Activated CD4-positive, alpha-beta T cell treated with anti-CD3 and anti-CD28 coated beads, Interleukin-2, amount 50 U/mL, for 16 hours (primary cell): ENCODE results near the gene HINT3.
"Not testable (repeated sequence)": the region's sequence is repeated elsewhere in the genome, so short reads cannot be mapped to it uniquely, and the experiment has no call there.

ENCODE experiments used
- DNase-seq: peaks from one replicate; pipeline ENCODE4 v3.0.0-alpha.2; 2020

HINT3 gene

DNA sequence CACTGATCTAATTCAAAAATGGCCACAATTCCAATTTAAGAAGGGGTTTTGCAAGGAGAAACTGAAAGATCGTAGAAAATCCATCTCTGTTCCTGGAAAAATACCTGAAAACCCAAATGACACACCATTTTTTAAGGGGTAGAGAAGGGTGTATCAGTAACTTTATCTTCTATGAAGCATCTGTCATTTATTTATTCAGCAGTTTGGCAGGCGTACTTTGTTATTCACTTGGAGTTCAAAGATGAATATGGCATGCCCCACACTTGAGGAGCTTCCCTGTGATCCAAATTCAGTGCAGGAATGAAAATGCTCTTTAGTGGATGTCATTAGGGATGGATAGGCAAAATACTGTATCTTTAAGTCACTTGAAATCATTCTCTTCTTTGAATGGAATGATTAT is 7.2 kb downstream of the HINT3 start:
- no peak for DNase-seq

DNA sequence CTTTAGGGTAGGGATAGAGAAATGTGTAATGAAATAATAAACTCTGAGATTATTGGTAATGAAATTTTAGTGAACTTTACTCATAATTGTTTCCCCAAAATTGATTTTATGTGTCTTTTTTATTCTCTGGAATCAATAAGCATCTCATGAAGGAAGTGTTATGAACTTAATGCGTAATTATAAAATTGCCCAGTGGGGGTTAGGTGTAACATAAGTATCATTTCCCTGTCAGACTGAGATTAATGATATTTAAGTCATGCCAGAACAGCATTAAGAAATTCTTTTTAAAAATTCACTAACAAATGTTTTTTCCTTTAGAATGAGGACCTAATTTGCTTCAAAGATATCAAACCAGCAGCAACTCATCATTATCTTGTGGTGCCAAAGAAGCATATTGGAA is 10.0 kb downstream of the HINT3 start:
- no peak for DNase-seq

DNA sequence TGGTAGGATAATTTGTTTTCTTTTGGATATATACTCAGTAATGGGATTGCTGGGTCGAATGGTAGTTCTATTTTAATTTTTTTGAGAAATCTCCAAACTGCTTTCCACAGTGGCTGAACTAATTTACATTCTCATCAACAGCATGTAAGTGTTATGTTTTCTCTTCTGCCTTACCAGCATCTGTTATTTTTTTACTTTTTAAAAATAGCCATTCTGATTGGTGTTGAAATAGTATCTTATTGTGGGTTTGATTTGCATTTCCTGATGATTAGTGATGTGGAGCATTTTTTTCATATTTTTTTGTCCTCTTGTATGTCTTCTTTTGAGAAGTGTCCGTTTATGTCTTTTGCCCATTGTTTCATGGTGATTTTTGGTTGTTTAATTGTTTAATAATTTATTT is 11.9 kb downstream of the HINT3 start:
- DNase-seq, result no peak

DNA sequence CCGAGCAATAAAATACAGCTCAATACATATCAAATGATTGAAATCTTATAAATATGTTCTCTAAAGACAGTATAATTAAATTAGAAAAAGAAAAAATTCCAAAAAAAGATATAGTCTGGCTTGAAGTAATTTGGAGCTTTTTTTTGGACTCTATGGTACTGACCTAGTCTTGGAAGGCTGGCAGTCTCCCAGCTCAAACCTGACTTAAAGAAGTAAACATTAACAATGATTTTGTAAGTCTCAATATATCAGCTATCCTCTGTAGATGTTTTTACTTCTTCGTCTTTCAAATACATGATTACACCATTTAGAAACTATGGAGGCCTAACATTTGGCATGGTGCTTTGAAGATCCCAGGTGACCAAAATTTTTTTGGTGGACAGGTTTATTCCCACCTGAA is 14.2 kb downstream of the HINT3 start:
- DNase-seq, result no peak

DNA sequence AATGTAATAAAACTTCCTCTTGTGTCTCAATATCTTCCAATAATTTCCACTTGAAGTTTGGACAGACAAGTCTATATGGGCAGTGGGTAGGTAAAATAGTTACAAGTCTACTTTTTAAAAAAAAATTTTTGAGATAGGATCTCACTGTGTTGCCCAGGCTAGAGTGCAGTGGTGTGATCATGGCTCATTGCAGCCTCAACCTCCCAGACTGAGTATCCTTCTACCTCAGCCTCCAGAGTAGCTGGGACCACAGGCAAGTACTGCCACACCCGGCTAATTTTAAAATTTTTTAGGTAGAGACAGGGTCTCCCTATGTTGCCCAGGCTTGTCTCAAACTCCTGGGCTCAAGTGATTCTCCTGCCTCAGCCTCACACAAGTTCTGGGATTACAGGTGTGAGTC is 15.9 kb downstream of the HINT3 start:
- DNase-seq, result not testable (repeated sequence)

DNA sequence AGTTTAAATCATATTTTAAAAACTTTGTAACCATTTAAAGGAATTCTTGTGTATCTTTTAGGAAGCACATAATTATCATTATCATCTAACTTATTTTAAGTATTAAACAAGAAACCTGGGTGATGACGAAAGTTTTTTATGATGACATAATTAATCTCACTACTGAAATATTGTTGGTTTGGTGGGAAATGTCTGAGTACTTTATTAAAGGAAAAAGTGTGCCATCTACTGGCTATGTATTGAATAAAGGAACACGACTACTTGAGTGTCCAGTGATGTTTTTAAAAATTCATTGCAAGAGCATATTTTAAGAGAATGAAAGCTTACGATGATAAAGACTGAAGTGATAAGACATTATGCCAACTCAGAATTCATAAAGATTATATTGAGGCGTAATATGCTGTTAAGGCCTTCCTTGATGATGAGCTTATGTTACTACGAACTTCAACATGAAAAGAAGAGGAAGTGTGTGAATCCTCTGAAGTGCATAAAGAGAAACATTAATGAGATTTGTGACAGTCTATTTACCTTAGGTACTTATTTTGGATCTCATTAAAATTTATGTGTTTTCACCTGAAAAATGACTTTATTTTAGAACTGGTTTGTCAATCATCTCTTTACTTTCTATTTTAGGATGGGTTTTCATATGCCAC is 17.8 kb downstream of the HINT3 start:
- DNase-seq, result peak; percentile 60

DNA sequence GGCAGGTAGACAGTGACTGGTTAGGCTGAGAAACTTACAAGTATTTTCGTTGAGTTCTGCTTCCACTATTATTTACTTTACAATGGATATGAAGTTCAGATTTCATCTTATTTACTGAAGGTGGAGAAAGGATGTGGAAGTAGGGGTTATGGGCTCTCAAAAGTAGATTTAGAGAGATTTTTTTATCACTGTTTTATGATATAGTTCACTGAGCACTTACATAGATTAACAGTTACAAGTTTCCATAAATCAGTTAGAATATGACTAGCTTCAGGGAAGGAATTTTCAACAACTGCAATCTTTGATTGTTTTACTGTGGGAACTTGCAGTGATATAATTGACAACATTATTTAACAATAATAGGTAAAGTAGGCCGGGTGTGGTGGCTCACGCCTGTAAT is 22.5 kb downstream of the HINT3 start:
- no peak for DNase-seq

DNA sequence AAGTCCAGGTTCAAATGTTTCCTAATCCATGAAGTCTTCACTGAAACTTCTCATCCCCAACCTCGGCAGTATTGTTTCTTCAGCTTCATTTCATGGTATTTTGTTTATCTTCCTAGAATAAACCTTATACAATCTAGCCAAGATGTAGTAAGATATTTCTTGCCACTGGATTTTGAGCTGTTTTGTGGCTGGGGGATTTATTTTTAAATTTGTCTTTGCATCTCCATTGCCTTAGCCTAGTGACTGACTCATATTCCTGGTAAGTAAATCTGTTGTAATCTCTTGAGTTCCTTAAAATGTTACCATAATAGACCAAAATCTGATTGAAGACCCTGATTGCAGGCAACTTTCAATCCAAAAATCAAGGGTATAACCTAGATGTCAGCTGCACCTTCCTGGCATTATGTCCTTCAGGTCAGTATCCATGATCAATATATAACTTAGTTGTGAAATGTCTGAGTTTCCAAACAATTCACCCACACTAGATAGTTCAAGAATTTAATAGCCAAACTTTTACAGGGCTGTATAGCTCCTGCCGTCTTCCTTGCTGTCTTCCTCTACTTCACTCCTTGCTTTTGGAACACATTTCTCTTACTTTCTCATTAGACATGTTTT is 25.1 kb downstream of the HINT3 start:
- DNase-seq, result no peak

DNA sequence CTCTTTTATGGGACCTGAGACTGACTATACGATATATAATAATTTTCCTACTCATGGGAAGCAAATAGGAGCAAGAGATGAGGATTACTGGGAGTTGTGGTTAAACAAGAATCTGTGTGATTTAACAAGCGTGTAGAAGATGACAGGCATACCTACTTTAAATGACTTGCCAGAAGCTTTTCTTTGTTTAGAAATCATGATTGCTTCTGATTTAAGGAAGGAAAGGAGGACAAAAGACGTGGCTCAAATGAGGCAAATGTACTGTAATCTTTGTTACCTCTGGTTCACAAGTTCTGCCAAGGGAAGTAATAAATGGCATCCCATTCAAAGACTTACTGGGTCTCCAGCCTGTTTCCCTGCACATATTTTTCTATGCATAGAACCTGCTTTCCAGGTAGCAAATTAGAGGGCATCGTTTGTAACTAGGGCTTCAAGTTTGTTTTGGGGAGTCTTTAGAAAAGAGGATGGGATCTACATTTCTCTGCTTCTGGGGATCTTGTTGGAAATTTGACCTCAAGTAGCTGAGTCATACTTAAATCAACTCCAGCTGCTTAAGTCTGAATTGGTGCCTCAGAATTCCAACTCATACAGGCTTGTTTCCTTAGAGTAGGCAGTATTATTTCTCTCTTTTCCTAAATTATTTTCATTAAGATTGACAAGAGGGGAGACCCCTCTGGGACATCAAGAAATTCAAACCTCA is 26.8 kb downstream of the HINT3 start:
- no peak for DNase-seq

DNA sequence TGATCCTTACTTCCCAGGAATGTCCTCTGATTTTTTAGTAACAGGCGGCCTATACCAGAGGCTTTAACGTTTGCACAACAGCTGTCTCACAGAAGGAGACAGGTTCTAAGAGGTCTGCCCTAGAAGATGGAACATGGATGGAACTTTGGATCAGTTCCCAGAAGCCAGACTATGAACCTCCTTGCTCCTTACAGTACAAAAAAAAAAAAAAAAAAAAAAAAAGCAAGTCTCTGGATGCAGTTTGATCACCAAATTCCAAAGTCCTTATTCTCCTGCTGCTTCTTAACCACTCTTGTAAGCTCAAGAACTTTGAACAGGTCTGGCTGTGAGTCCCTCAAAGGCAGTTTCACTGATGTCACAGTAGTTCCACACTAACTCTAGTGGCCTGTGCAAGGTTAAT is 27.7 kb downstream of the HINT3 start:
- DNase-seq, result no peak

DNA sequence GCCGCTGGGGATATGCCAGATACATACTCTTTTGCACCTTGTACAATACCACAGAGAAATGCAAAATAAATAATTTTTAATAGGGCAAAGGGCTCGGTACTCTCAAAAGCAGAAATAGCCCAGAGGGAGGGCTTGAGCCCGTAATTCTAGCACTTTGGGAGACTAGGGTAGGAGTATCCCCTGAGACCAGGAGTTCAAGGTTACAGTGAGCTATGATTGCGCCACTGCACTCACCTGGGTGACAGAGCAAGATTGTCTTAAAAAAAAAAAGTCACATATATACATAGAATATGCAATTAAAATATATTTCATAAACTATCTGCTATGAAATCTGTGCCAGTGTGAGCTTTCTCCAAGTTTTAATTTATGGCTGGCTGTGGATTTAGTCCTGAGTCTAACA is 29.0 kb downstream of the HINT3 start:
- no peak for DNase-seq

DNA sequence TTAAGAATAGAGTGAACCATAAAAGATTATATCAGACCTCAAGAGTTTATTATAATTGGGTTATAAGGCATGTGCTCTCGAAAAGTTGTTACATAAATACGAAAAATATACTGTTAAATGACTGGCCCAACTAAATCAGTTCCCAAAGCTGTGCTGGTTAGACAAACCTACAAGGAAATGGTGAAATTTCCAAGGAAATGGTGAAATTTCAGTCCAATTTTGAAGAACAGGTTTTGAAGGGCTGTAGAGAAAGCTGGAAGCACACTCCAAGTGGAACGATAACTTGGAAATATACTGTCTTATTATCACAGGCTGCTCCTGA is 29.4 kb downstream of the HINT3 start:
- DNase-seq, result no peak

DNA sequence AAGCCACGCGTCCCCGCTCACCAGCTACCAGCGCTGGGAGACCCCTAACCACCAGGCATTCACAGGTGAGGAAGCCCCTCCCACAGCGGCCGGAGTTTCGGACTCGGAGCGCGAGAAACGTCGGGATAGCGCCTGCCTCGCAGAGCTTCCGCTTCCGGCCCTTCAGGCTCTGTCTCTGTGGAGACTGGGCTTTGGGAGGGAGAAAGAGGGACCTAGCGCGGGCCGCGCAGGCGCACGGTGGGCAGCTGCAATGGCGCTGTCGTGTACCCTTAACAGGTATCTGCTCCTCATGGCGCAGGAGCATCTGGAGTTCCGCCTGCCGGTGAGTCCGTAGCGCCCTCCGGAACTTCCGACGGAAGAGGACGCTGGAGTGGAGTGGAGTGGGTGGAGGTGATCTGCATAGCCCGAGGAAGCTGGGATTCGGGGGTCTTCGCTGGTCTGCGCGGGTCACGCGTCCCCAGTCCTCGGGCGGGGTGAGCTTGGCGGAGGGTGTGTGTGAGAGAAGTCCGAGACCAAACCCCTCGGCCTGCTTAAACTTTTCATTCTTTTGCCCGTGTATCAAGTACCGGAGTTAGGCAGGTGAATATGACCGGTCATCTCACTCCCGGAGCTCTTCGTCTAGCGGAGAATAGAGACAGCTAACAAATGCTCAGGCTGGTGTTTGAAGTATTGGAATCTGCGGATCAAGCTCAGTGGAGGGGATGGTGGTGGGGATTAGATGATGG is 29.9 kb downstream of the HINT3 start, which contains the start of gene TRMT11:
TRMT11 (plus strand) TSS at position 240 of the 725 bp plus-strand sequence; CDS start at position 251, 11 bp downstream.
- DNase-seq, result peak; percentile 91

DNA sequence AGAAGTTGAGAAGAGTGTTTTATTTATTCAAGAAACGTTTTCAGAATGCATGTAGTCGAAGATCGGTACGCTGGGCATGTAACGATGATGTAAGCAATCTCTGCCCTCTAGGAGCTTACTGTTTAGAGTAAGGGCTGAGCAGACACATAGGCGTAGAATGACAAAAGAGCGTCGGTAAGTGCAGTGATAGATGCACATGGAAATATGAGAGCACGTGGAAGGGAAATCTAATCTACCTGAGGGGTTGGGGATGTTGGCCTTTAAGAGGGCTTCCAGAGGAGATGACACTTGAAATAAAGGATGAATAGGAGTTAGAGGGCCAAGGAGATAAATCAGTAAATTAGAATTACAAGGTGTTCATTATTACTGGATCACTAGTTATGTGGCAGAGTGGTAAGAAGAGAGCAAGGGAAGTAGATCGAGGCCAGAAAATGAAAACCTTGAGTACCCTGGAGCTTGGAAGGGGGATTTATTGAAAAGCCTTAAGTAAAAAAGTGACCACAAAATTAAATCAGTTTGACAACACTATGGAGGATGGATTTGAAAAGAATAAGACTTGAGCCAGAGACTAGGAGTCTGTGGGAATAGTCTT is 30.6 kb downstream of the HINT3 start:
- DNase-seq, result peak; percentile 28

DNA sequence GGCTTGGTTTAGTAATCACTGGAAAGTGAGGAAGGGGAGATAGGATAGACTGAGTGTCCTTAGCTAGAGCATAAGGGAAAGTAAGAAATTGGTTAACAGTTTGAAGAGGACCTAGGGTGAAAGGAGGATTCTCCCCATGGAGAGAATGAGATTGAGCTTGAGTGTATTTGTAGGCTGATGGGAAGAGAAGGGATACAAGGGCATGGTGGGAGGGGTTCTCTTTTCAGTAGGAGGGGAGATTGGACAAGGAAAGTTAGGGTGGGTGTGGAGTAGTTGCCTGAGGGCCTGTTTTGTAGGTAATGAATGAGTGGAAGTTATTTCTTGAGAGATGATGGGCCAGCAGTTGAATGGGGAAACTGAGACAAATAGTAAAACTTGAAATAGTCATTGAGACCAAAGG is 31.7 kb downstream of the HINT3 start:
- no peak for DNase-seq

DNA sequence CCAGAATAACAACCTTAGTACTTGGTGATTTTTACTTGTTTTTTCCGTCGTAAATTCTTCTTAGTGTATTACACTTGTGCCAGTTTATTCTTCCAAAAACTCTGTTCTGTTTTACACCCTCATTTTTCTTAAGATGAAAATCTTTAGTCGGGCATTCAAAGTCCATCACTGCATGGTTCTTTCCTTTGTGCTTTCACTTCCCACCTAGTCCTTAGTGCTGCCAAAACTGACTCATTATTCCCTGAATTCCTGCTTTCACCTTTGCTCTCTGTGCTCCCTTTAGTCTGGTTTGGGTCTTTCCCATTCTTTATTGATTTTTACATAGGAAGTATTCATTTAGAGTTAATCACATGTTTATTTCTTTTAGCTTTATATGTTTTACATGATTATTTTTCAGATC is 33.1 kb downstream of the HINT3 start:
- DNase-seq, result no peak

DNA sequence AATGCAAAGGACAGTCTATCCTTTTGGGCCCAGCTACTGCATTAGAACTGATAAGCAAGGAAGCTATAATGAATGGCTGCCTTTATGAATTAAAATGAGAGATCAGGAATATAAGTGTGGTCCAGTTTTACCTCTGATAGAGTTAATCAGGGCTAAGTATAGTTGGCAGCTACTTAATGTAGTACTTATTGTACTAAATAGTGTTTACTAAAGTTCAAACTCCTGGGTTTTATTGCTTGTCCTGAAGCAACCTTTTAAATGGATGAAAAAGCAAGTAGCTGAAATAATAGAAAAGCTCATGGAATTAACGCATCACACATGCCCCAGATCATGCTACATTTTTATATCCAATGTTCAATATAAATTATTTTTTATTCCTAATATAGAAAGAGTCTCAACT is 35.1 kb downstream of the HINT3 start:
- DNase-seq, result no peak

DNA sequence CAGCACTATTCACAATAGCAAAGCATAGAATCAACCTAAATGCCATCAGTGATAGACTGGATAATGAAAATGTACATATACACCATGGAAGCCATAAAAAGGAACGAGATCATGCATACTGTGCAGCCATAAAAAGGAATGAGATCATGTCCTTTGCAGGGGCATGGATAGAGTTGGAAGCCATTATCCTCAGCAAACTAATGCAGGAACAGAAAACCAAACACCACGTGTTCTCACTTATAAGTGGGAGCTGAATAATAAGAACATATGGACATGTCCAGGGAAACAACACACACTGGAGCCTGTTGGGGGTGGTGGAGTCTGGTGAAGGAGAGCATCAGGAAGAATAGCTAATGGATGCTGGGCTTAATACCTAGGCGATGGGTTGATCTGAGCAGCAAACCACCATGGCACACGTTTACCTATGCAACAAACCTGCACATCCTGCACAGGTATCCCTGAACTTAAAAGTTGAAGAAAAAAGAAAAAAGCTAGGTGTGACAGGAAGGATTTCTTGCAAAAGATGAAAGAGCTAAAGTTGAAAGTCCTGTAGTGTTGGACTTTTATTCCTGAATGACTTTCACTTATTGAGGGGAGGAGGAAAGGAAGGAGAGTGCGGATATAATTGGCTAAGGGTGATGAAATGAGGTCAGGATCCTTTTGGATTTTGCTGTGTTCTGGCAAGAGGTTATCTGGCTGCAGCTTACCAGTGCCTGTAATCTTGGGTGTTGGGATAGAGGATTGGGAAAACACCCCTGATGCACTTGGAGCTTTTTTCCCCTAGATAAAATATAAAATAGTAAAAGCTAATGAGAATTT is 38.3 kb downstream of the HINT3 start:
- no peak for DNase-seq

DNA sequence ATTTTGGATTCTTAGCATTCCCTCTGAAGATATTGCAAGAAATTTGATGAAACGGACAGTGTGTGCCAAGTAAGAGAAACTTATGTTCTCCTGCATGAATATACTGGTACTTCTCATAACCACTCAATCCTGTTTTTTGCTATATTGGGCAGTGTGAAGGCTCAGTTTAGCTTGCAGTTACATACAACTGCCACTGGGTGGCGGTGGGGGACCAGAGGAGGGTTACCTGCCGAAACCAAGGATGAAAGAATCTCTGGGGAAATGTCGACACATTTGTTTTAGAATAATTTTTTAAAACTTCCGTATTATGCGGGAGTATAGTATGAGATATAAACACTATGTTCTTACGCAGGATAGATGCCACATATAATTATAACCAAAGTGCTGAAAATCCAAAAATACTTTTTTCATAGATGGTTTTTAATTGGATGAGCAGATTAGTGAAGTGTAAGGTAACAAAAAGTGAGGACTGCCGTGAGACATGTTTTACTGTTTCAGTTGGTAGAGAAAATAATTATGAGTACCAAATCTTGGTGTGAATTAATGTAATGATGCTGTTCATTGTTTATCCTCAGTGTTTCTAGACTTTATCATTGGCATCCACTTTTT is 39.5 kb downstream of the HINT3 start:
- peak; percentile 78 for DNase-seq

DNA sequence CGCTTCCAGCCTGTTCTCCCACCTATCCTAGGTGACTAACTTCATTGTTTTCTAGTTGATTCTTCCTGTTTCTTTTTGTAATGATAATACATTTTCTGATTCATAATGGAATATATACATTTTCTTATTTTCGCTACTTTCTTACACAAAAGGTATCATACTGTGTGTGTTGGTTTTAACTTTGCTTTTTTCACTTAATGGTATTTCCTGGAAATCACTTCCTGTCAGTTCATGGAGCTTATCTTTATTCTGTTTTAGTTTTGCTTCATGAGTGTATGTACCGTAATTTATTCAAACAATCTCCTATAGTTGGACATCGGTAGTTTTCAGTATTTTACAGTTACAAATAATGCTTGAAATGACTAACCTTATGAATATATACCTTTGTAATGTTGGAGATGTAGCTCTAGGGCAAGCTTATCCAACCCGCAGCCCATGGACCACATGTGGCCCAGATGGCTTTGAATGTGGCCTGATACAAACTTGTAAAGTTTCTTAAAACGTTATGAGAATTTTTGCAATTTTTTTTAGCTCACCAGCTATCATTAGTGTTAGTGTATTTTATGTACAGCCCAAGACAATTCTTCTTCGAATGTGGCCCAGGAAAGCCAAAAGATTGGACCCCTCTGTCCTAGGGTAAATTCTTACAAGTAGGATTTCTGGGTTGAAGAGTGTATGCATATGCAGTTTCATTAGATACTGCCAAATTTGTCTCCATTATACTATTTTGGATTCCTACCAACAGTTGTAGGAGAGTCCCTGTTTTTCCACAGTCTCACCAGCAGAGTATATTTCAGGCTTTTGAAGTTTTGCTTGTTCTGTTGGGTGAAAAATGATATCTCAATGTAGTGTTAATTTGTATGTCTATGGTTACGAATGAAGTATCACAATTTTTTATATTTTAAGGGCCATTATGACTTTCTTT is 46.4 kb downstream of the HINT3 start:
- no peak for DNase-seq

DNA sequence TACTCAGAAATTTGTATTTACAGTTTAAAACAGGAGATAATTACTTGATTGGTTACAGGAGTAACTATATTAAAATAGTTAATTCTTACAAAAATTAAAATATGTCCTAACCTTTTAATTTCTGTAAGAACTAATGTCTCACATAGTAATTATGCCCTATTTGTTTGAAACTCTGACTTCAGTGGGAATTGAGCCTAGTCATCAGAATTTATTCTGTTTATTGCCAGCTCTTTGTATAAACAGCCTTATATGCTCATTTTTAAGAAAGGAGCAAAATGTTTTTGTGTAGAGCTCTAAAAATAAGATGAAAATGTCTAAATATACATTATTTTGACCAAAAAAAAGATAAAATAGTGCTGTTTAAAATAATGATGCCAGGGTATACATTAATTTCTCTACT is 51.2 kb downstream of the HINT3 start:
- DNase-seq, result no peak
